ENCODE data around the gene G3BP2. TPM values are rescaled to one million over a fixed set of nuclear protein-coding genes. Genes with fewer than 3 reads are reported as not detected.
A peak's percentile ranks its signal among the peaks of the same experiment; 100 is the strongest.

G3BP2 gene
- polyA plus RNA-seq, 3 donors from 2014 or later: 85.3 to 121 (median 99.6) TPM

- no peak for DNase-seq
- Mint-ChIP-seq H3K4me3 (no peak overlapping the region), H3K27ac (no peak overlapping the region), H3K9me3 (no peaks in the 10 kb centered on the region), H3K27me3 (ENCODE audit: low read depth in 3 of 3) (peaks cover 0 to 4% (median 4%) of the 10 kb centered on the region in 3 donors), H3K36me3 (peaks cover 0 to 4% (median 0%) of the 10 kb centered on the region in 3 donors), H3K4me1 (no peaks in the 10 kb centered on the region)
Measured at GRCh38 chr4:75621715-75622114, 51.5 kb downstream of the G3BP2 start.

GRCh38 chr4:75612306-75612705 is 60.9 kb downstream of the G3BP2 start:
- no peak overlapping the region for H3K27ac Mint-ChIP-seq
- no peak overlapping the region for H3K4me3 Mint-ChIP-seq
- no peak for DNase-seq
- no peaks in the 10 kb centered on the region for H3K36me3 Mint-ChIP-seq
- no peaks in the 10 kb centered on the region for H3K4me1 Mint-ChIP-seq
- no peaks in the 10 kb centered on the region for H3K9me3 Mint-ChIP-seq
- H3K27me3 Mint-ChIP-seq (ENCODE audit: low read depth in 3 of 3): no peaks in the 10 kb centered on the region

- no peak overlapping the region for H3K4me3 Mint-ChIP-seq
- DNase-seq: no peak
- no peaks in the 10 kb centered on the region for H3K27me3 Mint-ChIP-seq (ENCODE audit: low read depth in 3 of 3)
- H3K36me3 Mint-ChIP-seq: no peaks in the 10 kb centered on the region
- H3K4me1 Mint-ChIP-seq: no peaks in the 10 kb centered on the region
- H3K27ac Mint-ChIP-seq: no peak overlapping the region
- no peaks in the 10 kb centered on the region for H3K9me3 Mint-ChIP-seq
Measured at GRCh38 chr4:75605928-75606327, 67.3 kb downstream of the G3BP2 start.

GRCh38 chr4:75599647-75600046 is 73.6 kb downstream of the G3BP2 start:
- H3K27ac Mint-ChIP-seq: no peak overlapping the region
- H3K27me3 Mint-ChIP-seq (ENCODE audit: low read depth in 3 of 3): no peaks in the 10 kb centered on the region
- H3K36me3 Mint-ChIP-seq: no peaks in the 10 kb centered on the region
- no peaks in the 10 kb centered on the region for H3K9me3 Mint-ChIP-seq
- H3K4me3 Mint-ChIP-seq: no peak overlapping the region
- no peak for DNase-seq
- peaks cover 4 to 16% of the 10 kb centered on the region in 2 donors for H3K4me1 Mint-ChIP-seq

GRCh38 chr4:75598390-75598789 is 74.8 kb downstream of the G3BP2 start:
- H3K9me3 Mint-ChIP-seq: no peaks in the 10 kb centered on the region
- DNase-seq: peak; percentile 4 to 39 (median 31)
- peaks cover 4 to 16% of the 10 kb centered on the region in 2 donors for H3K4me1 Mint-ChIP-seq
- peak overlapping the region in 2 of 5 donors; percentile 48 to 52 for H3K4me3 Mint-ChIP-seq
- H3K27me3 Mint-ChIP-seq (ENCODE audit: low read depth in 3 of 3): no peaks in the 10 kb centered on the region
- H3K27ac Mint-ChIP-seq: peak overlapping the region in 2 of 6 donors; percentile 22
- H3K36me3 Mint-ChIP-seq: no peaks in the 10 kb centered on the region

- H3K4me3 Mint-ChIP-seq: no peak overlapping the region
- no peaks in the 10 kb centered on the region for H3K36me3 Mint-ChIP-seq
- no peaks in the 10 kb centered on the region for H3K9me3 Mint-ChIP-seq
- no peak for DNase-seq
- H3K4me1 Mint-ChIP-seq: peaks cover 4 to 16% of the 10 kb centered on the region in 2 donors
- H3K27me3 Mint-ChIP-seq (ENCODE audit: low read depth in 3 of 3): peaks cover 0 to 2% (median 0%) of the 10 kb centered on the region in 3 donors
- H3K27ac Mint-ChIP-seq: no peak overlapping the region
Measured at GRCh38 chr4:75596061-75596460, 77.2 kb downstream of the G3BP2 start.

- H3K27me3 Mint-ChIP-seq (ENCODE audit: low read depth in 3 of 3): peaks cover 1 to 3% (median 2%) of the 10 kb centered on the region in 3 donors
- peaks cover 4 to 10% of the 10 kb centered on the region in 2 donors for H3K4me1 Mint-ChIP-seq
- H3K27ac Mint-ChIP-seq: peak overlapping the region in 1 of 6 donors; percentile 62
- DNase-seq: no peak
- H3K36me3 Mint-ChIP-seq: no peaks in the 10 kb centered on the region
- no peak overlapping the region for H3K4me3 Mint-ChIP-seq
- H3K9me3 Mint-ChIP-seq: no peaks in the 10 kb centered on the region
Measured at GRCh38 chr4:75593393-75593792, 79.8 kb downstream of the G3BP2 start.

Other genes with a start within 250 kb of the G3BP2 start
- 10 to 100 TPM; 31.8 to 39.0 (median 34.5) TPM for gene RCHY1, start 159.0 kb downstream of the G3BP2 start, polyA plus RNA-seq
- gene THAP6, start 158.9 kb downstream of the G3BP2 start, polyA plus RNA-seq: 10 to 100 TPM in 1 of 3 donors, 1 to 10 TPM in 2; 4.8 to 10.3 (median 7.5) TPM
- gene ODAPH, start 117.3 kb downstream of the G3BP2 start, polyA plus RNA-seq: not detected
- gene CDKL2, start 42.9 kb downstream of the G3BP2 start, polyA plus RNA-seq: under 1 TPM in 1 of 3 donors, not detected in 2; 0.08 TPM
- gene USO1, start 51.2 kb upstream of the G3BP2 start, polyA plus RNA-seq: 10 to 100 TPM; 29.0 to 46.4 (median 36.8) TPM
- gene PPEF2, start 229.0 kb upstream of the G3BP2 start, polyA plus RNA-seq: not detected